IPS DF 6.9 (cell line): ENCODE results near the gene FMOD.

Source experiments
- DNase-seq: peaks from one replicate; pipeline ENCODE4 v3.0.0-alpha.2; 2013; ENCODE audit warnings: low read depth, low spot score
- H3K27ac ChIP-seq: one replicate; pipeline ENCODE4 v1.5.1; 2013; ENCODE audit warnings: low read length, control low read depth
- H3K27me3 ChIP-seq: 2 replicates; pipeline ENCODE4 v1.6.1; 2013; ENCODE audit warnings: mild to moderate bottlenecking, low read length; ENCODE audit not compliant: control insufficient read depth, insufficient read depth
- H3K36me3 ChIP-seq: 2 replicates; pipeline ENCODE4 v1.6.1; 2013; ENCODE audit warnings: low read length; ENCODE audit not compliant: control insufficient read depth, insufficient read depth
- H3K4me1 ChIP-seq: 2 replicates; pipeline ENCODE4 v1.6.1; 2013; ENCODE audit warnings: low read length; ENCODE audit not compliant: control insufficient read depth, insufficient read depth
- H3K4me3 ChIP-seq: 2 replicates; pipeline ENCODE4 v1.5.1; 2013; ENCODE audit warnings: mild to moderate bottlenecking, low read length
- H3K9me3 ChIP-seq: 2 replicates; pipeline ENCODE4 v1.6.1; 2013; ENCODE audit warnings: low read length, inconsistent platforms; ENCODE audit not compliant: control insufficient read depth, insufficient read depth
- WGBS: extraction: QIAGEN DNeasy Blood & Tissue Kit; methylation state at CpG from one replicate; pipeline ENCODE4 v1.1.7; 2013; ENCODE audit warnings: mixed read lengths, missing lambda C conversion rate; ENCODE audit not compliant: insufficient read length, insufficient coverage; 5-methylcytosine and 5-hydroxymethylcytosine counted together

Gene FMOD

DNA sequence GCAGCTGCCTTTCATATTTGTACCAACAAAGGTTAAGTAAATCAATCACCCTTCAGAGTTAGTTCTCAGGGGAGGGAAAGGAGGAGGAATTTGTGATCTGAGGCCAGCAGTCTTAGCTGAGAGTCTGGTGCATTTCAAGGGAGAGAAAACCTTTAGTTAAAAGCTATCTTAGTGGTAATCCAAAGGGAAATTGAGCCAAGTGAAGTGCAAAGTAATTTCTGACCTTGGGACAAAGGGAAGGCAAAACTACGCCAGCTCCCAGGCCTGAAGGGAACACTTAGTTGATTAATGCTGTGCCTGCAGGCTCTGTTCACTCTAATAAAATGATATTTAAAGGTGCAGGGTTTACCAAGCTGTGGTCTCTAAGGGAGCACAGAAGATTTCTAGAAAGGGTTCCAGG lies 23.1 kb upstream of the FMOD start:
- Histone ChIP-seq H3K4me3 (no peak overlapping the region), H3K27ac (no peak overlapping the region), H3K27me3 (no peaks in the 10 kb centered on the region), H3K4me1 (no peaks in the 10 kb centered on the region), H3K36me3 (no peaks in the 10 kb centered on the region), H3K9me3 (no peaks in the 10 kb centered on the region)
- no CpG with 5 or more reads among the region's 1 CpG for WGBS
- DNase-seq: no peak

- H3K4me1 ChIP-seq: no peaks in the 10 kb centered on the region
- no CpG with 5 or more reads among the region's 2 CpGs for WGBS
These were observed 22.1 kb upstream of the FMOD start for GRCh38 chr1:203373002-203373401.

GRCh38 chr1:203371288-203371687 lies 20.4 kb upstream of the FMOD start:
- Histone ChIP-seq H3K4me3 (no peak overlapping the region), H3K4me1 (no peaks in the 10 kb centered on the region), H3K9me3 (no peaks in the 10 kb centered on the region), H3K36me3 (no peaks in the 10 kb centered on the region), H3K27me3 (no peaks in the 10 kb centered on the region), H3K27ac (no peak overlapping the region)
- no peak for DNase-seq
- no CpG with 5 or more reads among the region's 3 CpGs for WGBS

More at GRCh38 chr1:203373002-203373401, 22.1 kb upstream of the FMOD start:
- Histone ChIP-seq H3K9me3 (no peaks in the 10 kb centered on the region), H3K36me3 (no peaks in the 10 kb centered on the region), H3K27ac (no peak overlapping the region), H3K4me3 (no peak overlapping the region), H3K27me3 (no peaks in the 10 kb centered on the region)
- no peak for DNase-seq

- Histone ChIP-seq H3K4me3 (no peak overlapping the region), H3K9me3 (no peaks in the 10 kb centered on the region), H3K36me3 (no peaks in the 10 kb centered on the region), H3K27me3 (no peaks in the 10 kb centered on the region), H3K27ac (no peak overlapping the region), H3K4me1 (no peaks in the 10 kb centered on the region)
- WGBS: no CpG with 5 or more reads among the region's 4 CpGs
- DNase-seq: no peak
These were observed 18.7 kb upstream of the FMOD start for GRCh38 chr1:203369666-203370065.

DNA sequence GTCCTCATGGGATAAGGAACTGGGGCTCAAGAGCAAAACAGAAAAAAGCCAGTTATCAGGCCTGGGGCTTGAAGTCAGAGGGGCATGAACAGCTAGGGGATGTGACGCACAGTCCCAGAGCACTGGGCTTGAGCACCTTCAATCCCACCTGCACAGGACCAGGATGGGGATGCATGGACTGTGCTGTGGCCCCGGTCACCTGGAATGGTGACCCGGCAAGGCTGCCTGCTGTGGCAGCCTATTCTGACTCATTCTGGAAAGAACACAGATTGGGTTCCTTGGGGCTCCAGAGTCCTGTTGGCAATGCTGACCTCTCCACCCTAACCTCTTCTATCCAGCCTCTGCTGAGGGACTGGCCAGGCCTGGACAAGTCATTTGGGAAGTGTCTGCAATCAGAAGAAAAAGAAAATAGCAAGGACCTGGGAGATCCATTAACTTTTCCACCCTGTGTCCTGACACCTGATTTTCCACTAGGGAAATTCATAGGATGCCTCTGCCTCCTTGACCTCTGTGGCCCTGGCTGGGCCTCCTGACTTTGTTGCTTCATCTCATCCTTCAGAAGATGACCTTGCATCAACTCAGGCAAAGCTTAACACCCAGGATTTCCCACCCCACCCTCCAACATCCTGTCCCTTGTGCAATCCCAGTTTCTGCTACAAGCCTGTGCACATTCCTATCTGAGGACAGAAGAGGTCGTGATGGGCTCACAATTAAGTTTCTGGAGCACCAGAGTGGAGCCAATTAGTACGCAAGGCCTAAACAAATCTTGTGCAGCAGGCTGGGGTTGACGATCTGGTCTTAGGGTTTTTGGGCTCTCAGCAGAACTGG lies 17.9 kb upstream of the FMOD start:
- H3K4me3 ChIP-seq: no peak overlapping the region
- no peaks in the 10 kb centered on the region for H3K4me1 ChIP-seq
- no peak for DNase-seq
- no peaks in the 10 kb centered on the region for H3K36me3 ChIP-seq
- H3K27me3 ChIP-seq: no peaks in the 10 kb centered on the region
- no CpG with 5 or more reads among the region's 6 CpGs for WGBS
- H3K27ac ChIP-seq: no peak overlapping the region
- H3K9me3 ChIP-seq: no peaks in the 10 kb centered on the region

DNA sequence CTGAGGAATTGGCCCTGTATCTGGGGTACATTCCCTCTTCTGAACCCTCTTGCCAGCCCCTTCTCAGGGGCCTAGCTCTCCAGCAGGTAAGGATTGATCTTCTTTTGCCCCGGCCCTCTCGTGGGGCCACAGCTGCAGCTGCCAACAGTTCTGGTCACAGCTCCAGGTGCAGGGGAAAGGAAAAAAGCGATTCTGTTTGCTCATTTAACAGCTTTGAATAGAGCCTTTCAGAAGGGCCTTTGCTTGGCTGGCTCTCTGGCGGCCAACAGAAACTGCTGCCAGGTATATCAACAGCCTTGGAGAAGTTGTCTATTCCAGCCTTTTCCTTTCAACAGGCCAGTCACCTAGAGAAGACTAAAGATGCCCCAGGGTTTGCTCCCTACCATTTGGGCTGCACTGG lies 16.1 kb upstream of the FMOD start:
- DNase-seq: no peak
- H3K27me3 ChIP-seq: no peaks in the 10 kb centered on the region
- H3K4me3 ChIP-seq: no peak overlapping the region
- H3K9me3 ChIP-seq: no peaks in the 10 kb centered on the region
- no peaks in the 10 kb centered on the region for H3K4me1 ChIP-seq
- WGBS: no CpG with 5 or more reads among the region's 4 CpGs
- no peaks in the 10 kb centered on the region for H3K36me3 ChIP-seq
- no peak overlapping the region for H3K27ac ChIP-seq

GRCh38 chr1:203366476-203366875 lies 15.6 kb upstream of the FMOD start:
- WGBS: no CpG with 5 or more reads among the region's 3 CpGs
- Histone ChIP-seq H3K27ac (no peak overlapping the region), H3K4me3 (no peak overlapping the region), H3K27me3 (no peaks in the 10 kb centered on the region), H3K9me3 (no peaks in the 10 kb centered on the region), H3K4me1 (0 out of 2 replicates have a peak, but pooled peaks cover 1% of the 10 kb centered on the region), H3K36me3 (no peaks in the 10 kb centered on the region)
- DNase-seq: no peak

- Histone ChIP-seq H3K27me3 (no peaks in the 10 kb centered on the region), H3K36me3 (no peaks in the 10 kb centered on the region), H3K27ac (no peak overlapping the region), H3K4me3 (no peak overlapping the region), H3K9me3 (no peaks in the 10 kb centered on the region), H3K4me1 (0 out of 2 replicates have a peak, but pooled peaks cover 1% of the 10 kb centered on the region)
- WGBS: no CpG with 5 or more reads among the region's 4 CpGs
- DNase-seq: no peak
These were observed 13.9 kb upstream of the FMOD start for GRCh38 chr1:203364806-203365205.

DNA sequence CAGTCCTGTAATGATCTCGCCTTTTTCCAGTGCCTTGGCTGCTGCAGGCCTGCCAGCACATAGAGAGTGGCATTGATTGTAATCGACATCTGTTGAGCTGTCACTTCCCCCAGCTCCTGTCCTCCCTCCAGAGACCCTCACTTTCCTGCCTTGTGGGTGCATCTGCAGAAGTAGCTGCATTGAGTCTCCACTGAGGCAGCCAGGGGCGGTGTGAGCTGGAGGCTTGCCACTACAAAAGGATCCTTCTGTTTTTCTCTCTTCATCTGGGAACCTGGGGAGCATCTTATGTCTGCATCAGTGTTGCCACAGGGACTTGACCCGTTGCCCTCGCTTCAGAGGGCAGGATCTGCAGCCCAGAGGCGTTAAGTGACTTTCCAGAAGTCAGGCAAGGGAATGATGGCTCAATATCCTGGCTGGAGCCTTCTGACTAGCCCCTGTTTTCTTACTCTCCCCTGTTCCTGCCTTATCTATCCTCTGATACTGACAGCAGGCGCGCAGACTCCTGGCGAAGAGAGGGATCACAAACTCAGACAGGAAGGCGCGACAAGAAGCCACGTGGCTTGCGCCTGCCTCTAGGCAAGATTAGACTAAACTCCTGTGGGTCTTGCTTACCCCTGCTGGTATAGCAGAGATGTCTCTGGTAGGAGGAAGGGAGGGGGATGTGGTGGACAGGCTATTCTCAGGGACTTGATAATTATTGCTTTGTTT lies 13.3 kb upstream of the FMOD start:
- H3K27me3 ChIP-seq: no peaks in the 10 kb centered on the region

GRCh38 chr1:203362720-203363025 lies 11.8 kb upstream of the FMOD start:
- Histone ChIP-seq H3K27ac (no peak overlapping the region), H3K4me3 (no peak overlapping the region), H3K9me3 (no peaks in the 10 kb centered on the region), H3K4me1 (0 out of 2 replicates have a peak, but pooled peaks cover 1% of the 10 kb centered on the region), H3K36me3 (no peaks in the 10 kb centered on the region), H3K27me3 (no peaks in the 10 kb centered on the region)
- no peak for DNase-seq

More for the DNA sequence above, 13.3 kb upstream of the FMOD start:
- no CpG with 5 or more reads among the region's 13 CpGs for WGBS
- Histone ChIP-seq H3K4me3 (no peak overlapping the region), H3K4me1 (0 out of 2 replicates have a peak, but pooled peaks cover 1% of the 10 kb centered on the region), H3K36me3 (no peaks in the 10 kb centered on the region), H3K9me3 (no peaks in the 10 kb centered on the region), H3K27ac (no peak overlapping the region)
- DNase-seq: no peak
